Suppressor macrophage (primary cell): ENCODE measurements around the gene SPDEF.

Experiments used
- DNase-seq, 4 experiments: peaks; one replicate each; pipeline ENCODE4 v3.0.0-alpha.2; 2020 to 2022

Gene SPDEF

DNA sequence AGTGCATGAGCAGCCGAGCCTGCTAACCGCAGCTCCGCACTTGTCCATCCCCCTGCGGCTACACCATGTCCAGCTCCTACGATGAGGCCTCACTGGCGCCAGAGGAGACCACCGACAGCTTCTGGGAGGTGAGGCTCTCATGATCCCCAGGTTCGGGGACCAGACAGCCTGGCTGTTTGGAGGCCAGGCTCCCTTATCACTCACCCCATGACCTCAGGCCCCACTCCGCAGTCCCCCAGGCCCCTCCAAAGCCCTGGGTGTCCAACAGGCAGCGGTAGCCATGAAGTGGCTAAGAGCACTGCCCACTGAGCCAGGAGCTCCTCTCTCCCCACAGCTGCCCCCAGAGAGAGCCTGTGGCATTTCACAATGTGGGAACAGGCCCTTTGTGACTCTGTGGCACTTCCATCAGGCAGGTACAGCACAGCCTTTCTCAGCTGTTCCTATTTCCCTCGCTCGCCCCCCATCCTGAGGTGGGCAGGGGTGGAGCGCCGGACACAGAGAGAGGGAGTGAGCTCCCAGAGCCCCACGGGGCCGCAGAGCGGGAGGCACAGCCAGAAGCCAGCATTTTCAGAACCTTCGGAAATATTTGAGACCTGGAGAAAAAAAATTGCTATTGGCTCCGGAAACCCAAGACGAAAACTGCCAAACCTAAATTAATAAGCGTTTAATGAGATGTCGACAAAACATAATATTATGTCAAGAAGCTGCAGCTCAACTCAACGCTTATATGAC is 29.7 kb downstream of the SPDEF start:
- DNase-seq: no peak

GRCh38 chr6:34525431-34526175 is 30.5 kb downstream of the SPDEF start:
- no peak for DNase-seq

GRCh38 chr6:34524971-34525370 is 31.2 kb downstream of the SPDEF start:
- DNase-seq: no peak

DNA sequence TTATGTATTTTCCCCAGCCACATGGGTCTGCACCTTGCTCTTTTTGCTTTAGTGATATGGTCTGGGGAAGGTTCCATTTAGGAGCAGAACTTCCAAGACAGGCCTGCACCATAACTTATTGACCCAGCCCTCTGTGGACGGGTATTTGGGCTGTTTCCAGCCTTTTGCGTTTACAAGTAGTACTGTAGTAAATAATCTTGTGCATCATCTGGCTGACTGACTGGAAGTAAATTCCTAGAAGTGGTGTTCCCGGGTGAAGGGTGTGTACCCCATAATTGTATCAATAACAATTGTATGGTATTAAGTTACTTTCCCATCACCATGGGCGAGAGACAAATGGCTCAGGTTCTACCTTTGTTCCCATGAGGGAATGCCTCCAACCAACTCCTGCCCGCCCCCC is 31.6 kb downstream of the SPDEF start:
- DNase-seq: no peak

- DNase-seq: no peak
Measured at GRCh38 chr6:34523441-34524206, 32.5 kb downstream of the SPDEF start.

- DNase-seq: no peak
Measured at GRCh38 chr6:34522761-34523160, 33.4 kb downstream of the SPDEF start.

DNA sequence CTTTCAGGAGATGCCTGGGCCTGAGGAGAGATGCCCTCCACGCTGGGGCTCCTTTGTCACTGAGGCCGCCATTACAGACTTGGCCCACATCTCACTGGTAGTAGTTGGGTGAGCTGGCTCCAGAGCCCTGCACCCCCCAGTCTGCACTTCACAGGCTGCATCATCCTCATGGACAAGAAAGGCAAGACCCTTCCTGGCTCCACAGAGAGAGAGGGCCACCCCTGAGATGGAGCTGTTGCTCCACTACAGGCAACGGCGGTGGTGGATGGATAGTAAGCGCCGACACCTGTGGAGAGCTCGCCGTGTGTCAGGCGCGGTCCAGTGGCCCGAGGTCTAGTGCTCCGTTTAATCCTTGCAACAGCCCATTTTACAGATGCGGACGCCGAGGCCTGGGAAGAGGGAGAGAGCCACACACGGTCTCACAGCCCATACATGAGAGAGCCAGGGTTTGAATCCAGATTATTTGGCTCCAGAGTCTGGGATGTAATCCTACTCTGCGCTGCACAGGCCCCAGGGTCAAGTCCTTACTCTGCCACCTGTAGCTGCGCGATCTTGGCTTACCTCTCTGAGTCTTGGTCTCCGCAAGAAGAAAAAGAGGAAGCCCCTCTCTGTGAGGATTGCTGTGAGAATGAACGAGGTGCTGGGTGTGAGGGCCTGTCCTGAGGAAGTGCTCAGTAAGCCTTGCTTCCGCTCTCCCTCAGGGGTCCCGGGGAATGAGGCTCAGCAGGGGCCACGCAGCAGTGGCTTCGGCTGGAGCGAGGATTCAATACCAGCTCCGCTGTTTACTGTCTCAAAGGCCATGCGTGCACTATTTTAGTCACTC is 34.5 kb downstream of the SPDEF start:
- DNase-seq: peak in 3 of 4 experiments; percentile 13 to 17 (median 14)

GRCh38 chr6:34520645-34521462 is 35.3 kb downstream of the SPDEF start:
- no peak for DNase-seq

GRCh38 chr6:34519971-34520644 is 36.0 kb downstream of the SPDEF start:
- no peak for DNase-seq

- no peak for DNase-seq
Measured at GRCh38 chr6:34518669-34519365, 37.3 kb downstream of the SPDEF start.

- DNase-seq: no peak
Measured at GRCh38 chr6:34517966-34518365, 38.2 kb downstream of the SPDEF start.

DNA sequence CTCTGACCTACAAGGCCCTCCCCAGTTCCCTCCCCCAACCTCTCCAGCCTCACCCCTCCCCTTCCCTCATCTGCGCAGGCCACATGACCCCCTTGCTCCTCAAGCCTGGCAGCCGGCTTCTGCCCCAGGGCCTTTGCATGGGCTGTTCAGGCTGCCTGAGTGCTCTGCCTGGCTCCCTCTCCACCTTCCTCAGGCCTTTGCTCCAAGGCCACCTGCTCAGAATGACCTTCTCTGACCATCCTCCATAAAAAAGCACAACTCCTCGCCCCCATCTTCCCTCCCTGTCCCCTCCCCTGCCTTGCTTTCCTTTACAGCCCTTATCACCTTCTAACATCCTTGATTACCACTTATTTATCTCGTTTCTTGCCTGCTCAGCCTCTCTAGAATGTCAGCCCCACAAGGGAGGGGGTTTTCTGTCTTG is 38.7 kb downstream of the SPDEF start:
- no peak for DNase-seq

GRCh38 chr6:34516391-34517324 is 39.5 kb downstream of the SPDEF start:
- no peak for DNase-seq

DNA sequence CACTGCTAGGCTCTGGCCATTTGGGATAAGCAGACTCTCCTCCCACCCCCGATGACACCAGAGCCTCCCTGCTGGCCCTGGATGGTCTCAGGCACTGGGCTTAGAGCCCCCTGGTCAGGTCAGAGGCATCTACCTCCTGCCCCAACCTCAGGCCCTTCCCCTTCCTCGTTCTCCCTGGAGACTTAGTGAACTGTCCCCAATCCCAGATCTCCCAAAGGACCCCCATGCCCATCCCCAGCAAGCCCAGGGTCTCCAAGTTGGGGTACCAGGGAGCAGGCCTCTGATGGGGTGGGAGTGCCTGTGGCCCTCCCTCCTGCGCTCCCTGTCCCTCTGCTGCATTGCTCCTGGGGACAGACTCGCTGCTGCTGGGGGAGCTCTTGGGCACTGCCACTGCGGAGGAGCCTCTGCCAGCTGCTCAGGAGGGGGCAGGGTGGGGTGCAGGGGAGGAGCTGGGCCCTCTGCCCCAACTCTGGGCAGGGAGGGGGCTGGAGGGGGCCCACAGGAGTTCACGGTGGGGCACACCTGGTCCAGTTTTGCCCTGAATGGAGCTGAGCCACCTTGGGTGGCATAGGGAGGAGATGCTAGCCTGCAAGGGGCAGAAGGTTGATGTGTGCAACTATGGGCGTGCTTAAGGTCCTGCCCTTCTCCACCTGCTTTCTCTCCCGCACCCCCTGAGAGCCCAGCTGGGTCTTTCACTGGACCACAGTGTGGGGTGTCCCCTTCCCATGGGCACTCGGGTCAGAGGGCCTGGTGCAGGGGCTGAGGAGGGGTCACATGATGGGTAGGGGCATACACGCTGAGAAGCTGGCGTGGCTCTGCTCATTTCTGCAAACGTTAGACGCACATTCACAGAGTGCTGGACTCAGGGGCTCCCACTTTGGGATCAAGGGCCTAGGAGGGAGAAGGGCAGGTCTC is 40.4 kb downstream of the SPDEF start:
- no peak for DNase-seq

DNA sequence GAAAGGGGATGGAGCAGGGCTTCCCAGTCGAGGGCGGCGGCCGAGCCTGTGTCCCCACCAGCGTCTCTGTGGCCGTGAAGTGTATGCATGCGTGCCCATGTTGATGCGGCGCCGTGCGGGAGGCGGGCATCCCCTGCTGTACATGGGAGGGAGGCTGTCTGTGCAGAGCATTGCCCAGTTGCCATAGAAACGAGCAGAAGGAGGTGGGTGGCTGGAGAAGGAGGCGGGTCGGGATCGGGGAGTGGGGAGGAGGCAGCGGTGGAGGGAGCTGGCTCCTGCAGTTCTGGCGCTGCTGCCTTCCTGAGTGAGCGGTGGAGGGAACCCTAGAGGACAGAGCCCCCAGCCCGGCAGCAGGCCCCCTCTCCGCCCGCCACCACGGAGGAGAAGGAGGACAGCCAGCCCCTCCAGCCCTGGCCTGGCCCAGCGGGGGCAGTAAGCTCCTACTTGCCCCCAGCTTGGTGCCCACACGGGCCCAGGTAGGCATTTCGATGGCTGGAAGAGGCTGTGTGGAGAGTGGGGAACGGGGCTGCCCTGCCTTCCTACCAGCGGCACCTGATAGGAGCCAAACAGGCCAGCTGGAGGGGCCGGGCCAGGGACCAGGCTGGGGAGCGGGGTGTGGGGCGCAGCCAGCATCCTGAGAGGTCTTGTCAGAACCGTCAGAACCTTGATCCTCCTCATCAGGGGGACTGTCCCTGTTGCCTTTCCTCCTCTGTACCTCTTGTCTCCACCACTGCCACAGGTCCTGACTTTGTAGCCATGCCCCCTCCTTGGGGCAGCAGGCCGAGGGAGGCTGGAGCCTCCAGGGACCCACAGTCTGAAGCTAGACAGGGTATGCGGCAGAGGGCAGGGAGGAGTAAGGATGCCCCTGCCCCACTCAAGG is 41.3 kb downstream of the SPDEF start:
- no peak for DNase-seq

DNA sequence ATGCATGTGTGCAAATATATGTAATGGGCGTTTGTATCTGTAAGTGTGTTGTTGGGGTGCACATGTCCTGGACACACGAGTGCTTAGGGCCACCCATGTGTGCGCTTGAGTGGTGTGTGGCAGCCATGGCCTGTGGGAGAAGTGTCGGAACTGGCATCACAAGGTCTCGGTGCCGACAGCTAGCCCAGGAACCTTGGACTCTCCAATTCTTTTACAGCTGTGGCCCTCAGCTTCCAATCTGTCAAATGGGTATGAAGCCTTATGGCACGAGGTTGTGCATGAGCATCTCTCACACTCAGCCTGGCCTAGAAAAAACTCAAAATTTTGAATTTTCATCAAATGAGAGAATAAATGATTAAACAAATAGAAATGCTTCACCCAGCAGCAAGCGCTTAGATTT is 42.0 kb downstream of the SPDEF start:
- no peak for DNase-seq

GRCh38 chr6:34513646-34514045 is 42.5 kb downstream of the SPDEF start:
- no peak for DNase-seq
